Gastroesophageal sphincter (tissue), 3 donors: ENCODE measurements around the gene NFYC.
A peak's percentile ranks its signal among the peaks of the same experiment; 100 is the strongest.

ENCODE experiments used
- POLR2A ChIP-seq, 2 donors: fragments of 450-650 bp; IDR thresholded peaks; one replicate each; pipeline ENCODE4 v1.6.1; 2017; ENCODE audit warnings: antibody characterized with exemption in 2 of 2, mild to moderate bottlenecking in 2 of 2, moderate library complexity in 1 of 2
- POLR2AphosphoS5 ChIP-seq: sonication (generic); formaldehyde crosslinking; IDR thresholded peaks from one replicate; pipeline ENCODE4 v1.6.1; 2017; ENCODE audit warnings: antibody characterized with exemption
- TF ChIP-seq, protein P1 (sequence below), 4 experiments: fragments of 200-600 bp in 2 of 4; fragments of 450-650 bp in 2 of 4; sonication (generic) in 1 of 4; IDR thresholded peaks; one replicate each; pipeline ENCODE4 v1.5.1; 2017 to 2019; ENCODE audit warnings: antibody characterized with exemption in 4 of 4, mild to moderate bottlenecking in 2 of 4, moderate library complexity in 2 of 4

DNA sequence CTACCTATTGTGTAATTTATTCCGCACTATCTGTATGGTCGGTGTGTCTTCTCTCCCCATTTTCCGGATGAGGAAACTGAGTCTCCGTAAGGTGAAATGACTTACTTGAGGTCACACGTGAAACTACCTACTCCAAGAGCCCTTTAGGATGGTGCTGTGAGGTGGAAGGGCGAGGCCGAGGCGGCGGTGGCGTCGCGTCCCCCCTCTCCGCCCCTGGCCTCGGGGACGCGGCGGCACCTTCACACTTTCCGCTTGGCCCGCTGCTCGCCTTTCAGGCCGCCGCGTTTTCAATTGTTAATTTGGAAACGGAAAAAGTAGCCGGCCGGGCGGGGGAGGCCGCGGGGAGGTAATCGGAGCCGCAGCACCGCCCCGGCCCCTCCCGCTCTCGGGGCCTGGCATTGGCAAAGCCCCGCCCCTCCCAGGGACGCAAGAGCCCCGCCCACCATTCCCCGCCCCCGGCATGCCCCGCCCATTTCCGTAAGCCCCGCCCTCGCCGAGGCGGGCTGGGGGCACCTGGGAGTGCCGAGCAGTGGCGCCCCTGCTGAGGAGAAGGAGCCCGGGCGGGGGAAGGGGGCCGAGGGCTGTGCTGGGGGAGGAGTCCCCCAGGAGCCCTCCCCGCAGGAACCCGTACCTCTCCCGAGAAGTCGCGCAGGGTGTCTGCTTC is 110.7 kb downstream of the NFYC start:
- TF ChIP-seq, protein P1, sequence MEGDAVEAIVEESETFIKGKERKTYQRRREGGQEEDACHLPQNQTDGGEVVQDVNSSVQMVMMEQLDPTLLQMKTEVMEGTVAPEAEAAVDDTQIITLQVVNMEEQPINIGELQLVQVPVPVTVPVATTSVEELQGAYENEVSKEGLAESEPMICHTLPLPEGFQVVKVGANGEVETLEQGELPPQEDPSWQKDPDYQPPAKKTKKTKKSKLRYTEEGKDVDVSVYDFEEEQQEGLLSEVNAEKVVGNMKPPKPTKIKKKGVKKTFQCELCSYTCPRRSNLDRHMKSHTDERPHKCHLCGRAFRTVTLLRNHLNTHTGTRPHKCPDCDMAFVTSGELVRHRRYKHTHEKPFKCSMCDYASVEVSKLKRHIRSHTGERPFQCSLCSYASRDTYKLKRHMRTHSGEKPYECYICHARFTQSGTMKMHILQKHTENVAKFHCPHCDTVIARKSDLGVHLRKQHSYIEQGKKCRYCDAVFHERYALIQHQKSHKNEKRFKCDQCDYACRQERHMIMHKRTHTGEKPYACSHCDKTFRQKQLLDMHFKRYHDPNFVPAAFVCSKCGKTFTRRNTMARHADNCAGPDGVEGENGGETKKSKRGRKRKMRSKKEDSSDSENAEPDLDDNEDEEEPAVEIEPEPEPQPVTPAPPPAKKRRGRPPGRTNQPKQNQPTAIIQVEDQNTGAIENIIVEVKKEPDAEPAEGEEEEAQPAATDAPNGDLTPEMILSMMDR (IDR thresholded peaks at IDR 0.05), result no peak
- TF ChIP-seq POLR2A (IDR thresholded peaks at IDR 0.05) (no peak), POLR2AphosphoS5 (peak; percentile 9)
